Measurements from ENCODE around the gene LRIG1.
A peak's percentile ranks its signal among the peaks of the same experiment; 100 is the strongest.

The LRIG1 gene

DNA sequence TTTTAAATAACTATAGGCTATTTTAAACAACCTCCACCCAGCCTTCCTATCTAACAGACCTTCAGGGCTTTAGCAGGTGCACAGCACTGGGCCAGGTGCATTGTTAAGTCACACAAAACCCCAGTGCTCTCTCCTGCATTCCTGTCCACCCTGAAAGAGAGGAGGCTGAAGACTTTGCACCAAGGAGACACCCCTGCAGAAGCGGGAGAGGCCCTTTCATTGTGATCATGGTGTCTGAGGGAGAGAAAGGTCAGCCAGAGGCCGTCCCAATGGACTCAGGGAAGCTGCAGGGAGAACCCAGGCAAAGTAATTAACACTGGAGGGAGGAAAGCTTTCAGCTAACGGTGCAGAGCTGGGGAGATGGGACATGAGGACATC lies 5.2 kb downstream of the LRIG1 start:
- peak overlapping the region; percentile 97 for H3K27ac ChIP-seq (ENCODE audit: low read depth, low read length)
- peaks cover 61% of the 10 kb centered on the region for H3K36me3 ChIP-seq (ENCODE audit: control insufficient read depth, low read length)
- peak overlapping the region; percentile 80 for H3K4me3 ChIP-seq (ENCODE audit: low read length)
- no peaks in the 10 kb centered on the region for H4K20me1 ChIP-seq (ENCODE audit: control insufficient read depth, insufficient read depth, low read depth, low read length)
- no peaks in the 10 kb centered on the region for H3K9me3 ChIP-seq (ENCODE audit: control insufficient read depth, insufficient read depth, low read length)
- H3K9me2 ChIP-seq (replicated peaks; ENCODE audit: control insufficient read depth, low read length) = no peaks in the 10 kb centered on the region
- no peaks in the 10 kb centered on the region for H3K27me3 ChIP-seq (ENCODE audit: control insufficient read depth, low read length)
- peaks cover 42% of the 10 kb centered on the region for H3F3A ChIP-seq (ENCODE audit: control insufficient read depth, insufficient read depth)
- TF ChIP-seq, protein P1, sequence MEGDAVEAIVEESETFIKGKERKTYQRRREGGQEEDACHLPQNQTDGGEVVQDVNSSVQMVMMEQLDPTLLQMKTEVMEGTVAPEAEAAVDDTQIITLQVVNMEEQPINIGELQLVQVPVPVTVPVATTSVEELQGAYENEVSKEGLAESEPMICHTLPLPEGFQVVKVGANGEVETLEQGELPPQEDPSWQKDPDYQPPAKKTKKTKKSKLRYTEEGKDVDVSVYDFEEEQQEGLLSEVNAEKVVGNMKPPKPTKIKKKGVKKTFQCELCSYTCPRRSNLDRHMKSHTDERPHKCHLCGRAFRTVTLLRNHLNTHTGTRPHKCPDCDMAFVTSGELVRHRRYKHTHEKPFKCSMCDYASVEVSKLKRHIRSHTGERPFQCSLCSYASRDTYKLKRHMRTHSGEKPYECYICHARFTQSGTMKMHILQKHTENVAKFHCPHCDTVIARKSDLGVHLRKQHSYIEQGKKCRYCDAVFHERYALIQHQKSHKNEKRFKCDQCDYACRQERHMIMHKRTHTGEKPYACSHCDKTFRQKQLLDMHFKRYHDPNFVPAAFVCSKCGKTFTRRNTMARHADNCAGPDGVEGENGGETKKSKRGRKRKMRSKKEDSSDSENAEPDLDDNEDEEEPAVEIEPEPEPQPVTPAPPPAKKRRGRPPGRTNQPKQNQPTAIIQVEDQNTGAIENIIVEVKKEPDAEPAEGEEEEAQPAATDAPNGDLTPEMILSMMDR (IDR thresholded peaks at IDR 0.05; ENCODE audit: low read depth, low read length, poor library complexity, severe bottlenecking) = no peak
- TF ChIP-seq EZH2phosphoT487 (IDR thresholded peaks at IDR 0.05; ENCODE audit: borderline replicate concordance, low read length) = no peak
- peak overlapping the region; percentile 91 for H3K4me2 ChIP-seq (ENCODE audit: low read length)
- peaks cover 72% of the 10 kb centered on the region for H3K4me1 ChIP-seq (ENCODE audit: control insufficient read depth, low read length)
- peaks cover 100% of the 10 kb centered on the region for H3K79me2 ChIP-seq (ENCODE audit: control insufficient read depth, low read length)

DNA sequence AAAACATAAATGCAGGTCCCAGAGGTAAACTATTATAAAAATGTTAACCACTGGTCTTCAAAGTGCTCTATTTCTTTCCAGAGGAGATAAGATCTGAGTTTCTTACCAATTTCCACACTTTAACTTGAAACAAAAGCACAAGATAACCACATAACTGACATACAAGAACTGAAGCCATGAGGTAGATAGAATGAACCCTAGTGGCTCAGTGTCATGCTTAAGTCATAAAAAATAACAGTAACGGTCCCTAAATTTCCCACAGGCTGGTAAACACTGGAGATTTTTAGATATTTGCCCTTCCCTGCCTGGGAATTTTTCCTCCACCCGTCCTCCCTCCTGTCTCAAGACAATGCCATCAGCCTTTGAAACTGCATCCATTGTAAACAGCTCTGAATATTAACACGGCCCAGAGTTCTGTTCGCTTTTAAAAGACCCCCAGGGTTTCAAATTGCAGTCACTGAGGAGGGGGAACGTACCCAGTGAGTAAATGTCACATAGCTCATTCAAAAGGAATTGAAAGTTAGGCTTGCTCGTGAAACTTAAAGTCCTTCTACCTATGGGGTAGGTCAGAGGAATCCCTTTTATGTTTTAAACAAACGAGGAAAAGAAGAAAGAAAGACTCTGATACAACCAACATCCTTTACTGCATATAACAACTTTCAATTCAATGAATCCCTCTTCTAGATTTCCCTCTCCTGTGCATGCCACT lies 5.7 kb downstream of the LRIG1 start:
- no peaks in the 10 kb centered on the region for H3K9me3 ChIP-seq (ENCODE audit: control insufficient read depth, insufficient read depth, low read length)
- TF ChIP-seq, protein P1 (IDR thresholded peaks at IDR 0.05; ENCODE audit: low read depth, low read length, poor library complexity, severe bottlenecking) = no peak
- TF ChIP-seq EZH2phosphoT487 (IDR thresholded peaks at IDR 0.05; ENCODE audit: borderline replicate concordance, low read length) = no peak
- no peaks in the 10 kb centered on the region for H3K9me2 ChIP-seq (replicated peaks; ENCODE audit: control insufficient read depth, low read length)
- H3K36me3 ChIP-seq (ENCODE audit: control insufficient read depth, low read length) = peaks cover 58% of the 10 kb centered on the region
- peaks cover 48% of the 10 kb centered on the region for H3F3A ChIP-seq (ENCODE audit: control insufficient read depth, insufficient read depth)
- H3K4me3 ChIP-seq (ENCODE audit: low read length) = peak overlapping the region; percentile 80
- H3K4me1 ChIP-seq (ENCODE audit: control insufficient read depth, low read length) = peaks cover 77% of the 10 kb centered on the region
- peaks cover 100% of the 10 kb centered on the region for H3K79me2 ChIP-seq (ENCODE audit: control insufficient read depth, low read length)
- H3K27me3 ChIP-seq (ENCODE audit: control insufficient read depth, low read length) = no peaks in the 10 kb centered on the region
- no peaks in the 10 kb centered on the region for H4K20me1 ChIP-seq (ENCODE audit: control insufficient read depth, insufficient read depth, low read depth, low read length)
- peak overlapping the region; percentile 91 for H3K4me2 ChIP-seq (ENCODE audit: low read length)
- H3K27ac ChIP-seq (ENCODE audit: low read depth, low read length) = peak overlapping the region; percentile 97

DNA sequence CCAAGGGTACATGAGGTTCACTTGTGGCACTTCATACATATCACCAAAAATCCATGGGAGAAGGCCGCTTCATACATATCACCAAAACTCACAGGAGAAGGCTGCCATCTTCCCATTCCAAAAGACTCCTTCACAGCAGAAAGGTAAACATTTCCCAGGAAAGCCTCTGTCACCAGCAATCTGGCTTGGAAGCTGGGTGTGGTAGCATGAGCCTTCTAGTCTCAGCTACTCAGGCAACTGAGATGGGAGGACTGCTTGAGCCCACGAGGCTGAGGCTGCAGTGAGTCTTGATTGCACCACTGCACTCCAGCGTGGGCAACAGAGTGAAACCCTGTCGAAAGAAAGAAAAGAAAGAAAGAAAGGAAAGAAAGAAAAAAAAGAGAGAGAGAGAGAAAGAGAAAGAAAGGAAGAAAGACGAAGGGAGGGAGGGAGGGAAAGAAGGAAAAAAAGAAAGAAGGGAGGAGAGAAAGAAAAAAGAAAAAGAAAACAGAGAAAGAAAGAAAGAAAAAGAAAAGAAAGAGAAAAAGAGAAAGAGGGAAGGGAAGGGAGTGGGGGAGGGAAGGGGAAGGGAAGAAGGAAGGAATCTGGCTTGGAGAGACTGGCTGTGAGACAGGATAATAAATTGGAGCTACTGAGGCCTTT lies 7.2 kb downstream of the LRIG1 start:
- no peaks in the 10 kb centered on the region for H4K20me1 ChIP-seq (ENCODE audit: control insufficient read depth, insufficient read depth, low read depth, low read length)
- no peaks in the 10 kb centered on the region for H3K9me3 ChIP-seq (ENCODE audit: control insufficient read depth, insufficient read depth, low read length)
- TF ChIP-seq EZH2phosphoT487 (IDR thresholded peaks at IDR 0.05; ENCODE audit: borderline replicate concordance, low read length) = no peak
- H3K4me2 ChIP-seq (ENCODE audit: low read length) = peak overlapping the region; percentile 91
- no peaks in the 10 kb centered on the region for H3K9me2 ChIP-seq (replicated peaks; ENCODE audit: control insufficient read depth, low read length)
- H3K36me3 ChIP-seq (ENCODE audit: control insufficient read depth, low read length) = peaks cover 58% of the 10 kb centered on the region
- peaks cover 100% of the 10 kb centered on the region for H3K79me2 ChIP-seq (ENCODE audit: control insufficient read depth, low read length)
- peaks cover 53% of the 10 kb centered on the region for H3F3A ChIP-seq (ENCODE audit: control insufficient read depth, insufficient read depth)
- peak overlapping the region; percentile 80 for H3K4me3 ChIP-seq (ENCODE audit: low read length)
- peak overlapping the region; percentile 97 for H3K27ac ChIP-seq (ENCODE audit: low read depth, low read length)
- H3K27me3 ChIP-seq (ENCODE audit: control insufficient read depth, low read length) = no peaks in the 10 kb centered on the region
- peaks cover 93% of the 10 kb centered on the region for H3K4me1 ChIP-seq (ENCODE audit: control insufficient read depth, low read length)

DNA sequence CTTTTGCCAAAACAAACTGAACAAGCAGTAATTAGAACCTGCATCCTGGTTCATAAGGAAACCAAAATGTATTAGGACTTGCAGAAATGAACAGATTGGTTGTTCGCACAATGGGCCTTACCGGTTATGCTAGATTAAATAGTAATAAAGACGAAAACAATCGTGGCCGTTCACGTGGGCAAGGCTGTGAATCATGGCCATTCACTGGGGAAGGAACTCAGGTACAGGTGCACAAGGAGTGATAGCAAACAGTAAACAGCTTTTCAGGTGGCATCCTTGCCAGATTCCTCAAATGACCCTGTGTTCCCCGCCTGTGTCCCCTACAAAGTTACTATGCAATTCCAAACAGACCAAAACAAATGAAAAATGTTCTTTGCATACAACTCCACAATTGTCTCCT lies 8.2 kb downstream of the LRIG1 start:
- Histone ChIP-seq H3K27ac (ENCODE audit: low read depth, low read length) (peak overlapping the region; percentile 97), H3K27me3 (ENCODE audit: control insufficient read depth, low read length) (no peaks in the 10 kb centered on the region), H3K9me3 (ENCODE audit: control insufficient read depth, insufficient read depth, low read length) (no peaks in the 10 kb centered on the region), H3K79me2 (ENCODE audit: control insufficient read depth, low read length) (peaks cover 100% of the 10 kb centered on the region), H3K9me2 (replicated peaks; ENCODE audit: control insufficient read depth, low read length) (no peaks in the 10 kb centered on the region), H3K4me1 (ENCODE audit: control insufficient read depth, low read length) (peaks cover 98% of the 10 kb centered on the region), H3K4me3 (ENCODE audit: low read length) (peak overlapping the region; percentile 80), H3K36me3 (ENCODE audit: control insufficient read depth, low read length) (peaks cover 49% of the 10 kb centered on the region), H4K20me1 (ENCODE audit: control insufficient read depth, insufficient read depth, low read depth, low read length) (0 out of 2 replicates have a peak, but pooled peaks cover under 1% of the 10 kb centered on the region), H3F3A (ENCODE audit: control insufficient read depth, insufficient read depth) (peaks cover 49% of the 10 kb centered on the region), H3K4me2 (ENCODE audit: low read length) (peak overlapping the region; percentile 91)
- TF ChIP-seq, protein P1 (IDR thresholded peaks at IDR 0.05; ENCODE audit: low read depth, low read length, poor library complexity, severe bottlenecking) = no peak
